OCI-LY1 (cell line): Measurements from ENCODE around the gene PHLPP1.
"Not testable (repeated sequence)": the region's sequence is repeated elsewhere in the genome, so short reads cannot be mapped to it uniquely, and the experiment has no call there.

Source experiments
- CTCF ChIP-seq: fragments of 200-600 bp; sonication (generic), shearing (Covaris generic); IDR thresholded peaks from 2 replicates; pipeline ENCODE4 v1.5.1; 2017; ENCODE audit warnings: mild to moderate bottlenecking, antibody characterized with exemption, low read length, moderate library complexity, mixed read lengths
- EZH2 ChIP-seq: fragments of 200-600 bp; sonication (generic), shearing (Covaris generic); IDR thresholded peaks from 2 replicates; pipeline ENCODE4 v1.8.0; 2017; ENCODE audit warnings: borderline replicate concordance, mixed run types, mild to moderate bottlenecking, antibody characterized with exemption, low read length, moderate library complexity, mixed read lengths

- TF ChIP-seq CTCF, EZH2: not testable (repeated sequence)
Observed at GRCh38 chr18:62740650-62741049, 25.3 kb downstream of the PHLPP1 start.
